Body of pancreas (tissue), 4 donors: ENCODE data around the gene ADGRB2. TPM values are rescaled to one million over a fixed set of nuclear protein-coding genes. Genes with fewer than 3 reads are reported as not detected.

Experiments used
- ATAC-seq: fragments of 150-250 bp; one replicate; pipeline ENCODE4 v1.9.1; 2016
- DNase-seq, 4 donors: peaks; one replicate each; pipeline ENCODE4 v3.0.0-alpha.2; 2019
- H3K27ac ChIP-seq, 4 donors: fragments of 200-600 bp; sonication (generic); 1 replicate in 3 of 4; 2 replicates in 1 of 4; pipeline versions ENCODE4 v1.5.1 to v1.6.1; 2016 to 2019; ENCODE audit warnings: mild to moderate bottlenecking in 1 of 4, mixed read lengths in 1 of 4, moderate library complexity in 1 of 4
- H3K27me3 ChIP-seq, 2 donors: fragments of 200-600 bp; sonication (generic); one replicate each; pipeline ENCODE4 v1.6.0; 2016; ENCODE audit warnings: mild to moderate bottlenecking in 1 of 2
- H3K36me3 ChIP-seq, 2 donors: fragments of 200-600 bp; sonication (generic); replicated peaks in 1 of 2; 2 replicates each; pipeline ENCODE4 v1.5.1; 2016; ENCODE audit warnings: low read depth in 2 of 2; ENCODE audit not compliant: insufficient read depth in 1 of 2
- H3K4me1 ChIP-seq: fragments of 200-600 bp; sonication (generic); one replicate; pipeline ENCODE4 v1.6.0; 2016
- H3K4me3 ChIP-seq, 2 donors: fragments of 200-600 bp; sonication (generic); 1 replicate in 1 of 2; 2 replicates in 1 of 2; pipeline ENCODE4 v1.5.1; 2016 to 2019
- H3K9me3 ChIP-seq, 3 donors: fragments of 200-600 bp; sonication (generic); 1 replicate in 2 of 3; 2 replicates in 1 of 3; pipeline ENCODE4 v1.5.1; 2016
- POLR2A ChIP-seq, 3 donors: fragments of 450-650 bp; IDR thresholded peaks; one replicate each; pipeline ENCODE4 v1.6.1; 2016; ENCODE audit warnings: antibody characterized with exemption in 3 of 3, mild to moderate bottlenecking in 2 of 3
- WGBS, 2 donors: methylation state at CpG; one replicate each; pipeline ENCODE4 v1.1.5; 2017; 5-methylcytosine and 5-hydroxymethylcytosine counted together
- intact Hi-C: fragments of 100-400 bp; cut with DNase I; formaldehyde crosslinking; loops from one replicate; pipeline ENCODE4 v1.15.1; 2023
- total RNA-seq, 2 donors: library from RNA; depleted of rRNA; stranded (reverse); fragments of >200 nt; gene quantifications; one replicate each; pipeline ENCODE4 v1.1.0, GENCODE V29; 2016
- TF ChIP-seq, protein P1 (sequence below), 7 experiments: fragments of 450-650 bp in 4 of 7; fragments of 200-600 bp in 3 of 7; sonication (generic) in 3 of 7; IDR thresholded peaks; one replicate each; pipeline ENCODE4 v1.5.1; 2016 to 2019; ENCODE audit warnings: antibody characterized with exemption in 7 of 7

The ADGRB2 gene
- total RNA-seq, 2 donors from 2014 or later, result 0.26 to 3.0 TPM

GRCh38 chr1:31779687-31780086 lies 15.5 kb upstream of the ADGRB2 start:
- DNase-seq (no peak), ATAC-seq (no peak)
- Histone ChIP-seq H3K4me3 (no peak overlapping the region), H3K36me3 (no peaks in the 10 kb centered on the region), H3K9me3 (no peaks in the 10 kb centered on the region), H3K4me1 (no peaks in the 10 kb centered on the region), H3K27ac (no peak overlapping the region), H3K27me3 (no peaks in the 10 kb centered on the region)
- WGBS, 2 donors, result 77 to 79% methylated on average over 6 to 9 of the region's 9 CpGs
- no peak for TF ChIP-seq POLR2A (IDR thresholded peaks at IDR 0.05)
- TF ChIP-seq, protein P1, sequence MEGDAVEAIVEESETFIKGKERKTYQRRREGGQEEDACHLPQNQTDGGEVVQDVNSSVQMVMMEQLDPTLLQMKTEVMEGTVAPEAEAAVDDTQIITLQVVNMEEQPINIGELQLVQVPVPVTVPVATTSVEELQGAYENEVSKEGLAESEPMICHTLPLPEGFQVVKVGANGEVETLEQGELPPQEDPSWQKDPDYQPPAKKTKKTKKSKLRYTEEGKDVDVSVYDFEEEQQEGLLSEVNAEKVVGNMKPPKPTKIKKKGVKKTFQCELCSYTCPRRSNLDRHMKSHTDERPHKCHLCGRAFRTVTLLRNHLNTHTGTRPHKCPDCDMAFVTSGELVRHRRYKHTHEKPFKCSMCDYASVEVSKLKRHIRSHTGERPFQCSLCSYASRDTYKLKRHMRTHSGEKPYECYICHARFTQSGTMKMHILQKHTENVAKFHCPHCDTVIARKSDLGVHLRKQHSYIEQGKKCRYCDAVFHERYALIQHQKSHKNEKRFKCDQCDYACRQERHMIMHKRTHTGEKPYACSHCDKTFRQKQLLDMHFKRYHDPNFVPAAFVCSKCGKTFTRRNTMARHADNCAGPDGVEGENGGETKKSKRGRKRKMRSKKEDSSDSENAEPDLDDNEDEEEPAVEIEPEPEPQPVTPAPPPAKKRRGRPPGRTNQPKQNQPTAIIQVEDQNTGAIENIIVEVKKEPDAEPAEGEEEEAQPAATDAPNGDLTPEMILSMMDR (IDR thresholded peaks at IDR 0.05), result no peak
- intact Hi-C loops, result no loop called here

DNA sequence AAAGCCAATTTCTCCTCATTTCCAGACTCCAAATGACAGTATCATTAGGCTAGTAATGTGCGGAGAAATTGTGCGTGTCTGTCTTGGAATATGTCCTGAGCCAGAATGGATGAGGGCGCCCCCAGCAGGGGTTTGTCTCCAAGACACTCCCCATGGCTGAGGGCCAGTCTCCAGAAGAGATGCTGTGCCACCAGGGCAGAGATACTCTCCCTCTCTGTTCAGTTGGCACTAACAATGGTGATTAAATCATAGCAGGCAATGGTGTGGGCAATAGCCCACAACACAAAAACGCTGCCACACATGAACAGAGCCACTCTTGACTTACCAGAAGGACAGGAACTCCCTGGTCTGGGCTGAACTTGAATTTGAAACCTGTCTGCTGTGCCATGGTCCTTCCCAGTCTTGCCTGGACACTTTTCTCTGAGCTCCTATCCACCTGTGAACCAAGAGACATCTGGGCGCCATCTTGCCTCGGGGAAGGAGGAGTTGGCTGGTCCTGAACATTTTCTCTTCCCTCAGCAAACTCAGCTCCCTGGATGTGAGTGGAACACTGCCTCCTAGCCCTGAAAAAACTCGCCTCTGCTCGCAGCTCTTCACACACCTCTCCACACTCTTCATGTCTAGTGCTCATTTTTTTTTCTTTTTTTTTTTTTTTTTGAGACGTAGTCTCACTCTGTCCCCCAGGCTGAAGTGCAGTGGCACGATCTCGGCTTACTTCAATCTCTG lies 14.8 kb upstream of the ADGRB2 start:
- no peak for DNase-seq
- TF ChIP-seq, protein P1 (IDR thresholded peaks at IDR 0.05), result no peak
- TF ChIP-seq POLR2A (IDR thresholded peaks at IDR 0.05), result no peak
- no peaks in the 10 kb centered on the region for H3K27me3 ChIP-seq
- no peak for ATAC-seq
- H3K4me3 ChIP-seq, result no peak overlapping the region
- no peaks in the 10 kb centered on the region for H3K4me1 ChIP-seq
- intact Hi-C loops, result no loop called here
- H3K36me3 ChIP-seq, result no peaks in the 10 kb centered on the region
- H3K27ac ChIP-seq, result no peak overlapping the region
- 84 to 85% methylated on average over 8 to 11 of the region's 11 CpGs for WGBS, 2 donors
- no peaks in the 10 kb centered on the region for H3K9me3 ChIP-seq

- 63 to 67% methylated on average over 3 of the region's 3 CpGs for WGBS, 2 donors
- Histone ChIP-seq H3K36me3 (no peaks in the 10 kb centered on the region), H3K9me3 (no peaks in the 10 kb centered on the region), H3K4me3 (no peak overlapping the region), H3K4me1 (peaks cover 17% of the 10 kb centered on the region), H3K27me3 (peaks cover 0 to 19% of the 10 kb centered on the region in 2 donors), H3K27ac (no peak overlapping the region)
- intact Hi-C loops, result no loop called here
- DNase-seq, result no peak
- ATAC-seq, result no peak
- TF ChIP-seq POLR2A (IDR thresholded peaks at IDR 0.05), result no peak
- TF ChIP-seq, protein P1 (IDR thresholded peaks at IDR 0.05), result no peak
These were observed 12.4 kb upstream of the ADGRB2 start for GRCh38 chr1:31776516-31776915.

- 81 to 82% methylated on average over 5 of the region's 5 CpGs for WGBS, 2 donors
- H3K9me3 ChIP-seq, result no peaks in the 10 kb centered on the region
- intact Hi-C loops, result no loop called here
These were observed 11.9 kb upstream of the ADGRB2 start for GRCh38 chr1:31776032-31776431.

More at GRCh38 chr1:31776032-31776431, 11.9 kb upstream of the ADGRB2 start:
- Histone ChIP-seq H3K4me1 (peaks cover 17% of the 10 kb centered on the region), H3K27me3 (peaks cover 0 to 19% of the 10 kb centered on the region in 2 donors), H3K27ac (no peak overlapping the region), H3K4me3 (no peak overlapping the region), H3K36me3 (no peaks in the 10 kb centered on the region)
- no peak for DNase-seq
- no peak for TF ChIP-seq POLR2A (IDR thresholded peaks at IDR 0.05)
- TF ChIP-seq, protein P1 (IDR thresholded peaks at IDR 0.05), result no peak
- no peak for ATAC-seq
